Measurements from ENCODE around the gene FFAR3.

DNA sequence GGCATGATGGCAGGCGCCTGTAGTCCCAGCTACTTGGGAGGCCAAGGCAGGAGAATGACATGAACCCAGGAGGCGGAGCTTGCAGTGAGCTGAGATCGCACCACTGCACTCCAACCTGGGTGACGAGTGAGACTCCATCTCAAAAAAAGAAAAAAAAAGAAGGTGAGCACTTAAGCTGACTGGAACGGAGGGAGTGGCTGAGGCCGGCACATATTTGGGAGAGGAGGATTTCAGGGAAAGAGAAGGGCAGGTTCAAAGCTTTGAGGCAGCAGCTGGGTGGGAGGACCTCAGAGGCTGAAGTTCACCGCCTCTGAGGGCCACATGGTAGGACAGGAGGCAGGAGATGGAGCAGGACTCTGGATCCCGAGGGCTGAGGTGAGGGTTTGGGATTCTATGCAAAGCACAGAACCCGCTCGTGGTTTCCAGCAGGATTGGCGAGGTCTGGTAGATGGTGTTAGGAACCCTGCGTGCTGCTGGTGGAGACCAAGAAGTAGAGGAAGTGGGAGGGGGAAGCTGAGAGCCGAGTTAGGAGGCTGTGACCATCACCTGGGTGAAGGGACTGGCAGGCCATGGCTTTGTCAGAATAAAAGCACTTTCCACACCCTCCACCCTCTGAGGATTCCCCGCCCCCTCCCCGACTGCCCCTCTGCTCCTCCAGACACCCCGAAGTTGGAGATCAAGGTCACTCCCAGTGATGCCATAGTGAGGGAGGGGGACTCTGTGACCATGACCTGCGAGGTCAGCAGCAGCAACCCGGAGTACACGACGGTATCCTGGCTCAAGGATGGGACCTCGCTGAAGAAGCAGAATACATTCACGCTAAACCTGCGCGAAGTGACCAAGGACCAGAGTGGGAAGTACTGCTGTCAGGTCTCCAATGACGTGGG lies 20.9 kb upstream of the FFAR3 start:
- TF ChIP-seq, protein P1, sequence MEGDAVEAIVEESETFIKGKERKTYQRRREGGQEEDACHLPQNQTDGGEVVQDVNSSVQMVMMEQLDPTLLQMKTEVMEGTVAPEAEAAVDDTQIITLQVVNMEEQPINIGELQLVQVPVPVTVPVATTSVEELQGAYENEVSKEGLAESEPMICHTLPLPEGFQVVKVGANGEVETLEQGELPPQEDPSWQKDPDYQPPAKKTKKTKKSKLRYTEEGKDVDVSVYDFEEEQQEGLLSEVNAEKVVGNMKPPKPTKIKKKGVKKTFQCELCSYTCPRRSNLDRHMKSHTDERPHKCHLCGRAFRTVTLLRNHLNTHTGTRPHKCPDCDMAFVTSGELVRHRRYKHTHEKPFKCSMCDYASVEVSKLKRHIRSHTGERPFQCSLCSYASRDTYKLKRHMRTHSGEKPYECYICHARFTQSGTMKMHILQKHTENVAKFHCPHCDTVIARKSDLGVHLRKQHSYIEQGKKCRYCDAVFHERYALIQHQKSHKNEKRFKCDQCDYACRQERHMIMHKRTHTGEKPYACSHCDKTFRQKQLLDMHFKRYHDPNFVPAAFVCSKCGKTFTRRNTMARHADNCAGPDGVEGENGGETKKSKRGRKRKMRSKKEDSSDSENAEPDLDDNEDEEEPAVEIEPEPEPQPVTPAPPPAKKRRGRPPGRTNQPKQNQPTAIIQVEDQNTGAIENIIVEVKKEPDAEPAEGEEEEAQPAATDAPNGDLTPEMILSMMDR (IDR thresholded peaks at IDR 0.05), result no peak
- TF ChIP-seq POLR2A (IDR thresholded peaks at IDR 0.05), result no peak

Data from sigmoid colon (tissue), 3 donors.